HG03460 (cell line): ENCODE data around the gene INHBB.

Source experiments
- ATAC-seq: cut with Tn5 transposase; IDR thresholded peaks from one replicate; pipeline ENCODE4 v1.9.1; 2021; ENCODE audit not compliant: unreplicated experiment

The INHBB gene

DNA sequence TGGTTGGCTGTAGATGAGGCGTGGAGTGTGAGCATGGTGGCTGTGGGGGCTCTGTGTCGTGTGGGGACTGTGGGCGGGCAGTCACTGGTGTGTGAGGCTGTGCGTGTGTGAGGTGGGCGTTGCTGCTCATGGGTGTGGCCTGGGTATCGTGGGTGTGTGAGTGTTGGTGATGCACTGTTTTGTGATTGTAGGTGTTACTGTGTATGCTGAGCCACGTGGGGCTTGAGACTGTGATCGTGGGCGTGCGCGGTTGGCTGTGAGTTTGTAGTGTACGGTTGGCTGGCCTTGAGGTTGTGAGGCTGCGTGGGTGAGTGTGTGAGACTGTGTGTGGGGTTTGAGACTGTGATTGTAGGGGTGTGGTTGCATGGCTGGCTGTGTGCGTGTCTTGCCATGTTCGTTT lies 8.5 kb downstream of the INHBB start:
- ATAC-seq: no peak

DNA sequence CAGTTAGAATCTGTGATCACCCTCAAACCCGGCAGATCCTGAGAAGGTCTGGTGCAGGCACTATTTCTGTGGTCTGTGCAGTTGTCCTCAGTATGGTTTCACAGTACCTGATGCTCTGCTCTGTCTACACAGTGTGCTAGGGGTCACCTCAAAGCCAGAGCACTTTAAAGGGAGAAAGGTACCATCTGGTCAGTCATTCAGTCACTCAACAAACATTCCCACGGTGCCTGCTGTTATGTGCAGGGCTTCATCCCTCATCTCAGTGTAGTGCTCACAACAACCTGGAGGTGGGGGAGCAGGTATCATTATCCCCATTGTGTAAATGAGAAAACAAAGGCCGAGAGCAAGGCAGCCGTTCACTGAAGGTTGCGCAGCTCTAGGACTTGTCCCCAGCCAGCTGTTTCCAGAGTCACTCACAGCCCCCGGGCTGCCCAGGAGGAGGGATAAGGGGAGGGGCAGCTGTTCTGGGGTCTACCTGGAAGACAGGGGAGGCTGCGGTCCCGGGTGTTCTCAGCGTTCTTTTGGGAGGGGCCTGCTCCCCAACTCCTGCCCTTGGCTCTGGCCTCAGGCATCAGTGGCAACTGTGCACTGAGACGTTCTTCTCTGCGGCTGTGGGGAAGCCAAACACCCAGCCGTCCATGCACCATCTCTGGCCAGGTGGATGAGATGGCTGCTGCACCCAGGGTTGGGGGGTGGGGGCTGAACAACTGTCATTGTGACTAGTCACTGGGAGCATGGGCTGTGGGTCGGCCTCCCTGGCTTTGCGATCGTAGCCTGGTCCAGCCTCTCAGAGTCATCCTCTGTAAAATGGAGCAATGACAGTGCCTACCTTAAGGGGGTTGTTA lies 9.2 kb downstream of the INHBB start:
- ATAC-seq: no peak

DNA sequence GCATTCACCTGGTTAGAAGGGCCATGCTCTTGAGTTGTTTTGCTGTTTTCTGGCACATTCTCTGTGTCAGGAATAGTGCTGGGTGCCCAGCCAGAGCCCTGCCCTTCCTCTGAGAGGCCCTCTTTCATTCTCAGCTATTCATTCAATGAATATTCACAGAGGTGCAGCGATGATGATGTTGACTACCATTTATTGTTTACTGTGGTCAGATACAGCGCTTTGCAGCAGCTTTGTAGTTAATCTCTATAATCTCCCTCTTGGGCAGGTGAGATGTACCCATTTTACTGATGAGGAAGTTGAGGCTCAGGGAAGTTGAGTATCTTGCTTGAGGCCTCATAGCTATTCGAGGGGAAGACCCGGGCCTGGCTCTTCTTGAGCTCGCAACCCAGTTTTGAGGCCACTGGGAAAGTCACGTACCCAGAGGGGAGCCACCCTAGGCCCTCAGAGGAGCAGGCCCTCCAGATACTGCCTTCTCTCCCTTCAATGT lies 9.9 kb downstream of the INHBB start:
- ATAC-seq: no peak

DNA sequence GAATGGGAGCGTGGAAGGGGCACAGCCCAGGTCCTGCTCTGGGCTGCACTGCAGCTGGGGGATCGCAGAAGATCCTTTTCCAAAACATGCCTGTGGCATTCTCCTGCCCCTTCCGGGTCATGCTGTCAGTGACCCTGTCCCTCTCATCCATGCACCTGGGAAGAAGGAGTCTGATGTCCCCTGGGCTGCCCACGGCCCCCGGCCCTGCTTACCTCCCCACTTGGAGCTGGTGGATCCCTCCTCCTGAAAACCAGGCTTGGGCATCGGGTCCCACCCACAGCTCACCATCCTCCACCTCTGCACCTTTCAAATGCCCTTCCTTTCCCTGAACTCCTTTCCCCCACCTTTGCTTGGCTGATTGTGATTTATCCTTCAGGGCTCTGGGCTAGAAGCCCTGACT lies 11.8 kb downstream of the INHBB start:
- ATAC-seq: no peak

DNA sequence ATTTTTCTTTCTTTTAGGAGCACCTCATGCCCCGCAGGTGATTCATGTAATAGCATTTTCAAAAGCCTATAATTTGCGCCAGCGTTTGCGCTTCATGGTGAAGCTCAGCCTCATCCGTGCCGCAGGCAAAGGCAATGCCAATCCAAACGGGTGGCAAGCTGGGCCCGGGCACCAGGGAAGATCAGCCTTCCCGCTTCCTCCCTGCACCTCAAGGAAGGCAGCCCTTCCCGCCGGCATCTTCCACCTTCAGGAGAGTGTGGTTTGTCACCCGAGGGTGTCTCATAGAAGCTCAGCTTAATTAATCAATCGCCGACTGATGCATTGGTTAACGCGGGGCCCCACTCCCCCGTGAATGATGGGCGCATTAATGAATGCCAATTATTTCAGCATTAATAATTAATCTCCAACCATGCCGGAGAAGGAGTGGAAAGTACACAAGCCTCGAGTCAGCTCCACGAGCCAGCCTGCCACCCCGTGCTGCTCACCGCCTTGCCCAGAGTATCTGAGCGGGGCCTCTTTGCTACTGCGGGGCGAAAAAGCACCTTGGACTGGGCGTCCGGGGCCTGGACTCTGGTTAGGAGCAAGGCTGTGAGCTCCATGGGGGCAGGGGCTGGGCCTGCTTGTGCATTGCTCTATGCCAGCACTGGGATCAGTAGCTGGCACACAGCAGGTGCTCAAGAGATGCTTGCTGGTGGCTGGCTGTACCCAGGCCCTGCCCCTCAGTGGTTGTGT lies 13.0 kb downstream of the INHBB start:
- ATAC-seq: no peak

DNA sequence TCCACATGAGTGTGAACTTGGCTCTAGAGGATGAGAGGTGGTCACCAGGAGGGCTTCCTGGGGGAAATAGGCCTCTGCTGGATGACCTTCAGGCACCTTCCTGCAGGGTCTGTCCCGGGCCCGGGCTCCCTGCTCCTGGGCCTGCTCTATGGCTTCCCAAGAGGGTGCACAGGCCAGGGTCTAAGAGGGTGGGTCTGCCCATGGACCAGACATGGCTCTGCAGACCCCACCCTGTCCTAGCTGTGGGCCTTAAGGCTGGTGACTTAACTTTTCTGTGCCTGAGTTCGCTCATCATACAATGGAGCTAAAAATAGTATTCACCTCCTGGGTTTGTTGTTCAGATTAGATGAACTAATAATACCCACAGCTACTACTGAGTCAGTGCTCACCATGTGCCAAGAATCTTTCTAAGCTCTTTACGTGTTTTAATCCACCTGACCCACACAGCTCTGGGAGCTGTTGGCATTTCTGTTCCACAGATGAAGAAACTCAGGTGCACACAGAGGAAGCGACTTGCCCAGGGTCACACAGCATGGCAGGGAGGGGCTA lies 14.4 kb downstream of the INHBB start:
- ATAC-seq: no peak

DNA sequence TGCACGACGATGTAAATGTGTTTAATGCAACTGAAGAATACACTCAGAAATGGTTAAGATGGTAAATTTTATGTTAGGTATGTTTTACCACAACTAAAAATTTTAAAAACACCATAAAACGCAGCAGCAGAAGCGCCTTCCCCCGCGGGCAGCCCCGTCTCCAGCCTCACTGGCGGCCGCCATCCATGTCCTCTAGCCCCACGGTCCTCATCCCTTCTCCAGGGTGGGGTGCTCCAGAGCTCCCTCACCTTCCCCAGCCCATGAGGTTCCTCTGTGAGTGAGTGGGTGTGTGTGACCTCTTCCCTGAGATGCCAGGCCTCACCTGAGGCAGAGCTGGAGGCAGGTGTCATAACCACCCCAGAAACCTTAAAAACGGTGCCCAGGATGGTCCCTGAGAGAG lies 17.0 kb downstream of the INHBB start:
- no peak for ATAC-seq

DNA sequence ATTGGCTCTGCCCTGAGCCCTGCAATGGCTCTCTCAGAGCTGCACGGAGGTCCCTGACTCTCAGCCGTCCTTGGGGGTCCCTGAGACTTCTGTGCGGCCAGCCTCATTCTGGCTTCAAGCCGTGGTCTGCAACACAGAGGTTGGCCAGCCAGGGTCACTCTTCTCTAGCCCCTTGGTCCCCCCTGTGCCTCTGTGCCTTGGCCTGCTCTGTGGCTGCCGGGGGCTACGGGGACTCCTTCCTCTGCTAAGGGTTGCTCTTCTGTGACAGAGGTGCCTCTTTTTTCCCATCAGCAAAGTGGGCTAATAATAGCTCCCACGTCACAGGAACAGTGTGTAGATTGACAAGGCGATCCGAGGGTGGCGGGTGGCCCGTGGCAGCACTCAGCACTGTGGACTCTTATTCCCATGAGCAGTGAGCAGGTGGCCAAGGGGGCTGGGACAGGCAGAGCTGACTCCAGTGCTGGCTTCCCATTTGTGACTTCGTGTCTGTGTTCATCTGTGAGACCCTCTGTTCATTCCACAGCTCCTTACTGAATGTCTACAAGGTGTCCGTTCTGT lies 19.4 kb downstream of the INHBB start:
- ATAC-seq: no peak

DNA sequence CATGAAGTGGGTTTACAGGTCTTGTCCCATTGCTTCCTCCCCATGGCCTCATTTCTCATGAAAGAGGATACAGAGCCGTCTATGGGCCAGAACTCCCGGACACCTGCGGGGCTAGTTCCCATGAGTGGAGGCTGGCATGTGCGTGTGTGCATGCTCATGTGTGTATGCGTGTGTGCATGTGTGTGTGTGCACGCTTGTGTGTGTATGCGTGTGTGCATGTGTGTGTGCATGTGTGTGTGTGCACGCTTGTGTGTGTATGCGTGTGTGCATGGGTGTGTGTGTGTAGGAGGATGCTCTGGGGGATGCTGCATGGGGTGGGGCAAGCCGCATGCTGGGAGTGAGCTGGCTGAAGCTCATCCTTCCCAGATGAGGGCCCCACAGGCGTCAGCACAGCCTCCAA lies 20.8 kb downstream of the INHBB start:
- ATAC-seq: no peak

DNA sequence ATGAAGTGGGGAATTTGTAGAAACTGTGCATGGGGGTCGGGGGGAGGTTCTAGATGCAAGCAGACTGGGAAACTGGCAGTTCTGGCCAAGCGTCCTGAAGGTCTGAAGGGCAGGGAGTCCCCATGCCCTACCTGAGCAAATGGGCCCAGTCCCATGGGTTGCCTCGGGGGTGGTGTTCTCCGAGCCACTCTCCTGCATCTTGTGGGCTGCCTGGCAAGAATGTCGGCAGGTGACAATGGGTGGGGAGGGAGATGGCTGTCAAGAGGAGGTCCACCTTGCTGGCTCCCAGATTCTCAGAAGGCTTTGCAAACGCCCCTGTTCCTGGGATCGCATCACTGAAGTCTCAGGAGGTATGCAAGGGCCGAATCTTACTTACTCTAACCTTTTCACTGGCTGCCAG lies 21.3 kb downstream of the INHBB start:
- ATAC-seq: no peak

DNA sequence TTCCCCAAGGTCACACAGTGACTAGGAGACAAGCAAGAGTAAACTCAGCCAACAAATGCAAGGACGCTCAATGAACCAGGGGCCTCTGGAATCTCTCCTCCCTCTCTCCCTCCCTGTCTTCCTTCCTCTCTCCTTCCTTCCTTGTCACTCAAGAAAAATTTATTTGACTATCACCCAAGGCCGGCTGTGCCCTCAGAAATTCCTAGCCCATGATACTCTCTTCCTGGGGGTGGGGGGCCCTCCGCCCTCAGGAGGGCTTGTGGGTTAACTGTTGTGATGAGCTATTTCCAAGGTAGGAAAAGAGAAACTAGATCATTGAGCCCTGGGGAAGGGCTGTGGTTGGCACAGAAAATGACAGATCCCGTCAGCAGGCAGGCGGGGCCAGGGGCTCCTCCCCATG lies 21.7 kb downstream of the INHBB start:
- ATAC-seq: no peak

DNA sequence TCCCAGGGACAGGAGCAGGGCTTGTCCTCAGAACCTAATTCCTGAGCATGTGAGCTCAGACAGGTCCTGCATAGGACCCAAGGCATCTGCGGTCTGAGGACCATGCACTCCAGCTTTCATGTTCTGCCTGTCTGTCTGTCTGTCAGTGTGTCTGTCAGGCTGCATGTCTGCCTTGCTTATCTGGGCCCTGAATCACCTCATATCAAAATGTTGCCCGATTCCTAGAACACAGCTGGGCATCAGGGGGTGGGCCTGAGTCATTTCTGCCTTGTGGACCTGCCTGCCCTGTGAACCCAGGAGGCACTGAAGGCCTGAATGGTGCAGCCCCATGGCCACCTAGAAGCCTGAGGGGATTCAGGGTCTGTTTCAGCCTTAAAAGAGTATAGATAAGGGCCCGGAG lies 22.1 kb downstream of the INHBB start:
- no peak for ATAC-seq

DNA sequence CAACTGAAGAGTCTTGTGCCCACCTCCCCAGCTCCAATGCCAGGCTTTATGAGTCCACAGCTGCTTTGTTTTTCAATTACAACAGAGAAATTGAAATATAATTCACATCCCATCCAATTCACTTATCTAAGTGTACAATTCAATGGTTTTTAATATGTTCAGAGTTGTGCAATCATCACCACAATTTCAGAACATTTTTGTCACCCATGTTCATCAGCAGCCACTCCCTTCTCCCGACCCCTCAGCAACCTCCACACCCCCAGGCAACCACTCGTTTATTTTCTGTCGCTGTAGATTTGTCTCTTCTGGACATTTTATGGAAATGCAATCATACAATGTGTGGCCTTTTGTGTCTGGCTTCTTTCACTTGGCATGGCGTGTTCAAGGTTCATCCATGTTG lies 23.3 kb downstream of the INHBB start:
- ATAC-seq: no peak

DNA sequence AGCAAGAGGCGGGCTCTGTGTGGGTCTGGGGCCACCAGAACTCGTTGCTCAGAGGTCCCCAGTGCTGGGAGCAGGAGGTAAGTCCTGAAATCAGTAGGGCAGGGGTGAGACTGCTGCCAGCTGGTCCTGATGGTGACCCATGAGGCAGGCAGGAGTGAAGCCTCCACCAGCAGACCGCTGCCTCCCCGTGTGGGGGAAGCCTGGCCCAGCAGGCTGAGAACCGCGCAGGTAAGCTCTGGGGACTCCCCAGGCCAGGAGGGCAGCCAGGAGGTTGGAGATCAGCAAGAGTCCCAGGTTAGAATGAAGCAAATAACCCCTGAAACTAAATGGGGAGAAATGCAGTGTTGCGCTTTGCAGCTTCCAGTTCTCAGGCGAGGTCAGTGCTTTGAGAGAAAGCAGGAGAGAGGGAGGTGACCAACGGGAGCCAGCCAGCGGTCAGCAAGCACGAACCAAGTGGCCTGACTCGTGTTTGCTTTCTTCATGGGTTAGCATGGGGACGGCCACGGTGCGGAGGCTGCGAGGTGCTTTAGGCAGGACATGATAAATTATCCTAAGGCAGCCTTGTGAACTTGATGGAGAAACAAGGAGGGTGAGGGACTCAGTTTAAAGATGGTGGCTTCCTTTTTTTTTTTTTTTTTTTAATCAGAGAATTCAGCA lies 26.2 kb downstream of the INHBB start:
- no peak for ATAC-seq

DNA sequence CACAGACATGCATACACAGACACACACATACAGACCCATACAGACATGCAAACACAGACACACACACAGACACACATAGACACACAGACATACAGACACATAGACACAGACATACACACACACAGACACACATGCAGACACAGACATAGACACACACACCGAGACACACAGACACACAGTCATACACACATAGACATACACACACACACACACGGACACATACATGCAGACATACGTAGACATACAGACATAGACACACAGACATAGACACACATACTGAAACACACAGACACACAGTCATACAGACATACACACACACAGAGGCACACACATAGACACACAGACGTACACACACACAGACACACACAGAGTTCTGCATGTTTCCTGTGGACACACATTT lies 26.9 kb downstream of the INHBB start:
- ATAC-seq: no peak

DNA sequence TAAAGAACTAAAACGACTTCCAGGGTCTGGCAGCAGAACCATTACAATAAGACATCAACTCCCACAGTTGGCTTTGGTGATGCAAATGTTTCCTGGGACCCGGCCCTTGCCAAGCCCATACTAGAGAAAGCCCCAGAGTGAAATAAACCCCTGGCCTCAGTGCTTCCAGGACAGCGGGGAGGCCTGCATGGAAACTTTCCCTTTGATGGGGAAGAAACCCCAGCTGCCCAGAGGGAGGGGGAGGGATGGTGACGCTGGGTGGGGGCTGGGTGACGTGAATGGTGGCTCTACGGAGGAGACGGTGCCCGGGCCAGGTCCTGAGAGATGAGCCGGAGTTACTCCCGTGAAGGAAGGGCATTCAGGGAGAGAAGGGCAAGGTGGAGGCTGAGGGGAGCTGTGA lies 27.5 kb downstream of the INHBB start:
- ATAC-seq: no peak

DNA sequence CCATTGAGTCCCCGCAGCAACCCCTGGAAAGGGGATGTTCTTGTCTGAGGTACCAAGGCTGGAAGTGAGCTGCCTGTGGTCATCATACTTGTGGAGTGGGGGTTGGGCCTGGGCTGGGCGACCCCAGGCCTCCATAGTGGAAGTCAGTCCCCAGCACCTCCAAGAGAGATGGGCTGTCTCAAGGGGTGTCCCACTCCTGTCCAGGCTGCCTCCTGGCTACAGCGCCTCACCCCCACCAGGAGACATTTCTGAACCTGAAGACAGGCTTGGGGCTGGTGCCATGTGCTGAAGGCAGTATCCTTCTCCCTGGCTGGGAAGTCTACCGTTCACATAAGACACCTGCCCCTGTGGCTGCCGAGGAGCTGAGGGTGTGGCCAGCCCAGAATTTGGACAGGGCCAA lies 28.9 kb downstream of the INHBB start:
- no peak for ATAC-seq

DNA sequence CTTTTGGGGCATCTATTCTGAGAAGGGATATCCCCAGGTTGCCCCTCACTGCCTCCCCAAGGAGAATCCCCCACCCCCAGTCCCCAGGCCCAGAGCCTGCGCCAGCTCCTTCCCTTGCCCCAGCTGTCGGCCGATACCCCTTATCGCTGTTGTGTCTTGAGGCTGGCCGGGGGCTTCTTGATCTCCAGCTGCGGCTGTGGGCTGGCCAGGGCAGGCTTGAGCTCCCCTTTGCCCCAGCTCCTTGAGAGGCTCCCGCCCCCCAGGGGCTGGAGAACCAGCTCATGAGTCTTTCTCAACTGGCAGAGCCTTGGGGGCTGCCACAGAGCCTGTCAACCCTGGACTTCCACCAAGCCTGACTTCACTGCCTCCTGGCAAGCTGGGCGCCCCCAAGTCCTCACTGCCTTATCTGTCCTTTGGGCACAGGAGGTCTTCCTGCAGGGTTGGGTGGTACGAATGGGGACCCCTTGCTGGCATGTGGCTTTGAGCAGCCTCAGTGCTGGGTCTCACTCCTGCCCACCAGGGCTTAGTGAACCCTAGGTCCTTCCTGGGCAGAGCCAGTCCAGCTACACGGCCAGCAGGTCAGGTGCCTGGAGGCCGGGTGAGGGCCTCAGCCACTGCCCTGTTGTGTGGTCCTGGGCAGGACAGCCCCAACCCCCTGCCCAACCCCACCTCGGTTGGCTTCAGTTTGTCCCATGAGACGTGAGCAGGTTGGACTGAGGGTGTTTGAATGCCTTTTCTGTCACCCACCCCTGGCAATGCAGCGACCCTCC lies 29.5 kb downstream of the INHBB start:
- no peak for ATAC-seq

DNA sequence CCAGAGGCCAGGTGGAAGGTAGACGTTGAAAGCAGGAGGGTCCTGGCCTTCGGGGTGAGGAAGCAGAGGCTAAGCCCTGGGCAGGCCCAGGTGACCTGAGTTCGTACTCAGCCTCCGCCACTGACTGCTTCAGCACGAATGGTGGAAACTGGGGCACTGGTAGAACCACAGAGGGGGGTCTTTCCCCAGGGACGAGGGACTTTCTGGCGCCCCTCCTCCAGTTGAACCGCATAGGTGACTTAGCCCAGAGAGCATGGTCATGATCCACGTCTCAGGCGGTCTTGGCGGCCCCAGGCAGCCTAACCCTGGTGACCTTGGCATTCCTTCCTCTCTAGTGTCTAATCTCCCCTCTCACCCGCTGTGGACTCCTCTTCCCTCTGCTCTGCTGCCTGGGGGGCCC lies 30.2 kb downstream of the INHBB start:
- ATAC-seq: no peak
